MM.1S (cell line): ENCODE measurements around the gene TCF20.

ENCODE experiments used
- DNase-seq: peaks from one replicate; pipeline ENCODE4 v3.0.0-alpha.2; 2015
- H2AFZ ChIP-seq: fragments of 300-600 bp; sonication (generic); 2 replicates; pipeline ENCODE4 v1.6.0; 2016; ENCODE audit warnings: antibody characterized with exemption, low read length
- H3F3A ChIP-seq: fragments of 300-600 bp; sonication (generic); 2 replicates; pipeline ENCODE4 v1.6.1; 2016; ENCODE audit warnings: mild to moderate bottlenecking, antibody characterized with exemption, low read length, moderate library complexity, mixed read lengths; ENCODE audit not compliant: insufficient read depth
- H3K27ac ChIP-seq: fragments of 300-600 bp; sonication (generic); 2 replicates; pipeline ENCODE4 v1.5.1; 2016; ENCODE audit warnings: mild to moderate bottlenecking, low read length
- H3K27me3 ChIP-seq: fragments of 300-600 bp; sonication (generic); replicated peaks from 2 replicates; pipeline ENCODE4 v1.6.0; 2016; ENCODE audit warnings: low read length; ENCODE audit not compliant: insufficient read depth
- H3K36me3 ChIP-seq: fragments of 300-600 bp; sonication (generic); replicated peaks from 2 replicates; pipeline ENCODE4 v1.6.1; 2016; ENCODE audit warnings: mild to moderate bottlenecking, low read length, mixed read lengths; ENCODE audit not compliant: insufficient read depth
- H3K4me1 ChIP-seq: fragments of 300-600 bp; sonication (generic); 2 replicates; pipeline ENCODE4 v1.6.1; 2016; ENCODE audit warnings: low read length, mixed read lengths
- H3K4me2 ChIP-seq: fragments of 300-600 bp; sonication (generic); 2 replicates; pipeline ENCODE4 v1.6.0; 2016; ENCODE audit warnings: low read depth, low read length
- H3K4me3 ChIP-seq: fragments of 300-600 bp; sonication (generic); 2 replicates; pipeline ENCODE4 v1.5.1; 2016; ENCODE audit warnings: low read length, mixed read lengths
- H3K79me2 ChIP-seq: fragments of 300-600 bp; sonication (generic); 2 replicates; pipeline ENCODE4 v1.6.1; 2016; ENCODE audit warnings: mixed run types, low read length, mixed read lengths
- H3K9ac ChIP-seq: fragments of 300-600 bp; sonication (generic); 2 replicates; pipeline ENCODE4 v1.6.1; 2016; ENCODE audit warnings: low read length, mixed read lengths
- H3K9me2 ChIP-seq: fragments of 300-600 bp; sonication (generic); replicated peaks from 2 replicates; pipeline ENCODE4 v1.6.1; 2016; ENCODE audit warnings: mild to moderate bottlenecking, low read length, mixed read lengths; ENCODE audit not compliant: insufficient read depth
- H3K9me3 ChIP-seq: fragments of 300-600 bp; sonication (generic); replicated peaks from 2 replicates; pipeline ENCODE4 v1.6.1; 2016; ENCODE audit warnings: mild to moderate bottlenecking, low read length, mixed read lengths; ENCODE audit not compliant: insufficient read depth
- H4K20me1 ChIP-seq: fragments of 300-600 bp; sonication (generic); 2 replicates; pipeline ENCODE4 v1.6.1; 2016; ENCODE audit warnings: mild to moderate bottlenecking, low read length, moderate library complexity, mixed read lengths; ENCODE audit not compliant: insufficient read depth
- EZH2 ChIP-seq: fragments of 300-600 bp; sonication (generic); optimal IDR thresholded peaks from 2 replicates; pipeline ENCODE3; 2017; ENCODE audit warnings: low read depth, mild to moderate bottlenecking, antibody characterized with exemption, low read length, mixed read lengths
- EZH2phosphoT487 ChIP-seq: fragments of 300-600 bp; sonication (generic); IDR thresholded peaks from 2 replicates; pipeline ENCODE4 v1.6.1; 2018; ENCODE audit warnings: antibody characterized with exemption, low read length
- TF ChIP-seq, protein P1 (sequence below): fragments of 300-600 bp; sonication (generic); IDR thresholded peaks from 2 replicates; pipeline ENCODE4 v1.5.1; 2016; ENCODE audit warnings: antibody characterized with exemption, low read length, mixed read lengths

Gene TCF20

DNA sequence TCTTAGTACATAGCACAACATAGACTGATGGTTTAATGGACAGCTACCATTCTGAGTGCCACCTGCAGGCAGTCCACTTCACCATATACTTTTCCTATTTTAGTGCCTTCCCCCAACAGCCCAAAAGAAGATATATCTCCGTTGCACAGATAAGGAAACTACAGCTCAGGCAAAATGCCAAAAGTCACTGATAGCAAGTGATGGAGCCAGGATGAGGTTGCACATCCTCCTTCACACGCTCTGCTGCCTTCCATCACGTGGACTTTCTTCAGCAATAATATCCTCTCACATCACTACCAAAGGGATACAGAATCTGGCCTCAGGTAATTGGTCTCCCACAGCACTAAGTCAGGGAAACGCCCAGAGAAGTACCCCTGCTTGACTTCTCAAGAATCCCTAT, 7.5 kb downstream of the TCF20 start:
- Histone ChIP-seq H3K4me1 (no peaks in the 10 kb centered on the region), H4K20me1 (peaks cover 37% of the 10 kb centered on the region), H2AFZ (no peak overlapping the region), H3K9me3 (no peaks in the 10 kb centered on the region), H3K9me2 (no peaks in the 10 kb centered on the region), H3K4me2 (no peak overlapping the region), H3F3A (no peaks in the 10 kb centered on the region), H3K79me2 (peaks cover 98% of the 10 kb centered on the region), H3K4me3 (no peak overlapping the region), H3K36me3 (0 out of 2 replicates have a peak, but pooled peaks cover 3% of the 10 kb centered on the region), H3K27me3 (no peaks in the 10 kb centered on the region), H3K27ac (no peak overlapping the region), H3K9ac (no peak overlapping the region)
- TF ChIP-seq EZH2 (no peak), EZH2phosphoT487 (no peak)
- TF ChIP-seq, protein P1, sequence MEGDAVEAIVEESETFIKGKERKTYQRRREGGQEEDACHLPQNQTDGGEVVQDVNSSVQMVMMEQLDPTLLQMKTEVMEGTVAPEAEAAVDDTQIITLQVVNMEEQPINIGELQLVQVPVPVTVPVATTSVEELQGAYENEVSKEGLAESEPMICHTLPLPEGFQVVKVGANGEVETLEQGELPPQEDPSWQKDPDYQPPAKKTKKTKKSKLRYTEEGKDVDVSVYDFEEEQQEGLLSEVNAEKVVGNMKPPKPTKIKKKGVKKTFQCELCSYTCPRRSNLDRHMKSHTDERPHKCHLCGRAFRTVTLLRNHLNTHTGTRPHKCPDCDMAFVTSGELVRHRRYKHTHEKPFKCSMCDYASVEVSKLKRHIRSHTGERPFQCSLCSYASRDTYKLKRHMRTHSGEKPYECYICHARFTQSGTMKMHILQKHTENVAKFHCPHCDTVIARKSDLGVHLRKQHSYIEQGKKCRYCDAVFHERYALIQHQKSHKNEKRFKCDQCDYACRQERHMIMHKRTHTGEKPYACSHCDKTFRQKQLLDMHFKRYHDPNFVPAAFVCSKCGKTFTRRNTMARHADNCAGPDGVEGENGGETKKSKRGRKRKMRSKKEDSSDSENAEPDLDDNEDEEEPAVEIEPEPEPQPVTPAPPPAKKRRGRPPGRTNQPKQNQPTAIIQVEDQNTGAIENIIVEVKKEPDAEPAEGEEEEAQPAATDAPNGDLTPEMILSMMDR = no peak
- DNase-seq = no peak

DNA sequence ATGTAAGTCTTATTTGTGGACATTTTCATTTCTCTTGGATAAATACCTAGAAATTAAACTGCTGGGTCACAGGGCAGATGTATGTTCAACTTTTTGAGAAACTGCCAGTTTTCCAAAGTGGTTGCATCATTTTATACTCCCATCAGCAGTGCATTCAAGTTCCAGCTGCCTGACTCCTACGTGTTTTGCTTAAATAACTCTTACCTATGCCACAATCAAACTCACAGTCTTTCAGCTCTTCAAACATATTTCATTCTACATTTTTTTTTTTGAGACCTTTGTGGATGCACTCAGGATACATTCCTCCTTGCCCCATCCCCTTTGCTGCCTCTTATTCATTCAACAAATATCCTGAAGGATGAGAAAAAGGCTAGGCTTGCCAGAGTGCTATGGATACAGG, 9.2 kb downstream of the TCF20 start:
- no peak overlapping the region for H3K4me2 ChIP-seq
- no peak overlapping the region for H3K9ac ChIP-seq
- no peak overlapping the region for H3K4me3 ChIP-seq
- H3K79me2 ChIP-seq = peaks cover 98% of the 10 kb centered on the region
- no peaks in the 10 kb centered on the region for H3K27me3 ChIP-seq
- peaks cover 47% of the 10 kb centered on the region for H4K20me1 ChIP-seq
- H3K9me2 ChIP-seq = no peaks in the 10 kb centered on the region
- no peak overlapping the region for H3K27ac ChIP-seq
- no peaks in the 10 kb centered on the region for H3F3A ChIP-seq
- no peaks in the 10 kb centered on the region for H3K9me3 ChIP-seq
- H2AFZ ChIP-seq = no peak overlapping the region
- H3K4me1 ChIP-seq = no peaks in the 10 kb centered on the region
- TF ChIP-seq, protein P1 = no peak
- TF ChIP-seq EZH2phosphoT487 (no peak), EZH2 (no peak)
- 0 out of 2 replicates have a peak, but pooled peaks cover 1% of the 10 kb centered on the region for H3K36me3 ChIP-seq
- DNase-seq = no peak

DNA sequence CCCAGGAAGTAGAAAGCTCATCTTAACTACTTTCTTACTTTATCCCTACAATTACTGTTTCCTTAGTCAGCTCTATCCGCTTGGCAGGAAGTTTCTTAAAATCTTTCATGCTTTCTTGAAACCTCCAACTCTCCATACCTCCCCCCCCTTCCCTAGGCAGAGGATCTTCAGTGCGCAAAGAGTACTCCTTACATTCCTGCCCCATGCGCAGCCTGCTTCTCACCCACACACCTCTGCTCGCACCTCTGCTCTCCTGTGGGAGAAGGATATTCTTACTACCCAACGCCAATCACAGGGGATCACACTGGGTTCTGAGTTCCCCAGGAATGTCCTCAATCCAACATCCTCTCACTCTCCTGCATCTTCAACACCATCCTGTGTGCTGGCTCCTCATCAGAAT, 12.3 kb downstream of the TCF20 start:
- Histone ChIP-seq H3K36me3 (no peaks in the 10 kb centered on the region), H3K4me3 (no peak overlapping the region), H3K9me3 (no peaks in the 10 kb centered on the region), H2AFZ (no peak overlapping the region), H3K79me2 (peaks cover 97% of the 10 kb centered on the region), H3K27me3 (no peaks in the 10 kb centered on the region), H3K4me1 (no peaks in the 10 kb centered on the region), H3F3A (no peaks in the 10 kb centered on the region), H3K9ac (no peak overlapping the region), H3K4me2 (no peak overlapping the region), H4K20me1 (peaks cover 40% of the 10 kb centered on the region), H3K27ac (no peak overlapping the region), H3K9me2 (no peaks in the 10 kb centered on the region)
- no peak for DNase-seq
- TF ChIP-seq EZH2phosphoT487 (no peak), EZH2 (no peak)
- TF ChIP-seq, protein P1 = no peak
